ENCODE data around the gene RAPGEF1.
"Not testable (repeated sequence)": the region's sequence is repeated elsewhere in the genome, so short reads cannot be mapped to it uniquely, and the experiment has no call there.

The RAPGEF1 gene

GRCh38 chr9:131662289-131662621 lies 77.6 kb downstream of the RAPGEF1 start:
- H3K4me3 ChIP-seq (ENCODE audit: low read length); DNase-seq (ENCODE audit: low read depth, low spot score): not testable (repeated sequence)

GRCh38 chr9:131661568-131662288 lies 78.1 kb downstream of the RAPGEF1 start:
- no peak for DNase-seq (ENCODE audit: low read depth, low spot score)
- no peak overlapping the region for H3K4me3 ChIP-seq (ENCODE audit: low read length)

- H3K4me3 ChIP-seq (ENCODE audit: low read length), result no peak overlapping the region
- no peak for DNase-seq (ENCODE audit: low read depth, low spot score)
These were observed 79.1 kb downstream of the RAPGEF1 start for GRCh38 chr9:131660466-131661405.

GRCh38 chr9:131658377-131659129 lies 81.3 kb downstream of the RAPGEF1 start:
- DNase-seq (ENCODE audit: low read depth, low spot score), result no peak
- H3K4me3 ChIP-seq (ENCODE audit: low read length), result no peak overlapping the region

- no peak for DNase-seq (ENCODE audit: low read depth, low spot score)
- H3K4me3 ChIP-seq (ENCODE audit: low read length), result no peak overlapping the region
These were observed 81.9 kb downstream of the RAPGEF1 start for GRCh38 chr9:131657940-131658339.

- DNase-seq (ENCODE audit: low read depth, low spot score), result no peak
- H3K4me3 ChIP-seq (ENCODE audit: low read length), result no peak overlapping the region
These were observed 82.4 kb downstream of the RAPGEF1 start for GRCh38 chr9:131657456-131657855.

GRCh38 chr9:131657037-131657377 lies 82.9 kb downstream of the RAPGEF1 start:
- peak overlapping the region; percentile 20; the same call in 1 of the 2 replicates for H3K4me3 ChIP-seq (ENCODE audit: low read length)

GRCh38 chr9:131656356-131657036 lies 83.4 kb downstream of the RAPGEF1 start:
- DNase-seq (ENCODE audit: low read depth, low spot score), result peak; percentile 66
- H3K4me3 ChIP-seq (ENCODE audit: low read length), result peak overlapping the region; percentile 20

More at GRCh38 chr9:131657037-131657377, 82.9 kb downstream of the RAPGEF1 start:
- peak; percentile 70 for DNase-seq (ENCODE audit: low read depth, low spot score)

GRCh38 chr9:131654369-131654768 lies 85.5 kb downstream of the RAPGEF1 start:
- H3K4me3 ChIP-seq (ENCODE audit: low read length); DNase-seq (ENCODE audit: low read depth, low spot score): not testable (repeated sequence)

GRCh38 chr9:131651599-131651998 lies 88.3 kb downstream of the RAPGEF1 start:
- DNase-seq (ENCODE audit: low read depth, low spot score), result no peak
- no peak overlapping the region for H3K4me3 ChIP-seq (ENCODE audit: low read length)

GRCh38 chr9:131651160-131651559 lies 88.7 kb downstream of the RAPGEF1 start:
- no peak for DNase-seq (ENCODE audit: low read depth, low spot score)
- no peak overlapping the region for H3K4me3 ChIP-seq (ENCODE audit: low read length)

- no peak overlapping the region for H3K4me3 ChIP-seq (ENCODE audit: low read length)
- no peak for DNase-seq (ENCODE audit: low read depth, low spot score)
These were observed 89.6 kb downstream of the RAPGEF1 start for GRCh38 chr9:131650254-131650653.

GRCh38 chr9:131649646-131650045 lies 90.2 kb downstream of the RAPGEF1 start:
- DNase-seq (ENCODE audit: low read depth, low spot score), result no peak
- no peak overlapping the region for H3K4me3 ChIP-seq (ENCODE audit: low read length)

- DNase-seq (ENCODE audit: low read depth, low spot score), result no peak
- no peak overlapping the region for H3K4me3 ChIP-seq (ENCODE audit: low read length)
These were observed 94.6 kb downstream of the RAPGEF1 start for GRCh38 chr9:131645078-131645776.

GRCh38 chr9:131642496-131643083 lies 97.3 kb downstream of the RAPGEF1 start:
- DNase-seq (ENCODE audit: low read depth, low spot score), result no peak
- H3K4me3 ChIP-seq (ENCODE audit: low read length), result no peak overlapping the region

GRCh38 chr9:131641618-131642495 lies 98.0 kb downstream of the RAPGEF1 start:
- no peak overlapping the region for H3K4me3 ChIP-seq (ENCODE audit: low read length)
- no peak for DNase-seq (ENCODE audit: low read depth, low spot score)

GRCh38 chr9:131640438-131641137 lies 99.3 kb downstream of the RAPGEF1 start:
- no peak for DNase-seq (ENCODE audit: low read depth, low spot score)
- H3K4me3 ChIP-seq (ENCODE audit: low read length), result no peak overlapping the region
